T-helper 9 cell (primary cell): ENCODE results near the gene MKNK1.
A peak's percentile ranks its signal among the peaks of the same experiment; 100 is the strongest.

Experiments used
- DNase-seq: peaks from one replicate; pipeline ENCODE4 v3.0.0-alpha.2; 2020

MKNK1 gene

DNA sequence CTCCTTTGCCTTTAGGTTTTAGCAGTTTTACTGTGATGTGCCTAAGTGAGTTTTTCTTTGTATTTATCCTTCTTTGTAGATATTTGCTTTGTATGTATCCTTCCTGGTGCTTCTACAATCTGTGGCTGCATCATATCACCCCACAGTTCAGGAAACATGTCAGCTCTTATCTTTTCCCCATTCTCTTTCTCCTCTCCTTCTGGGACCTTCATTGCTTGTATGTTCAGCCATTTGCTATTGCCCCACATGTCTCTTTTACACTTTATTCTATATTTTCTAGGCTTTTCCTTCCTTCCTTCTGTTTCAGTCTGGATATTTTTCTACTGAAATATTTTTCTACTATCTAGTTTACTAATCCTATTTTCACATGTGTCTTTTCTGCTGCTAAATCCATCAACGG is 67.5 kb downstream of the MKNK1 start:
- DNase-seq: no peak

DNA sequence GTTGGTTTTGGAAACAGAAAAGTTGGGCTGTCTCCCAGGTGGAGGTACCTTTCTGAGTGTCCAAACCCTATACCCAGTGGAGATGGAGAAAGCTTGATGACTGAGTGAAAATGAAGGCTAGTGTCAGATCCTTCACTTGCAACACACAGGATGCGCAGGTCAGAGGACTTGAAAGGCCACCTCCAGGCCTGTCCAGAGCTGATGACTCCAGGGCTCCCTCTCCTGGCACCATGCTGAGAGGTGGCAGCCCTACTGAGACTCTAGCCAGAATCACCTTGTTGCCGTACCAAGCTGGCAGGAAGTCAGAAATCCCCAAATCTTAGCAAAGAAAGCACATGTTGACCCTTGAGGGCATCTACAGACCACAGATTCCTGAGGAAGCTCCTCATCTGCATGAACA is 69.0 kb downstream of the MKNK1 start:
- DNase-seq: no peak

DNA sequence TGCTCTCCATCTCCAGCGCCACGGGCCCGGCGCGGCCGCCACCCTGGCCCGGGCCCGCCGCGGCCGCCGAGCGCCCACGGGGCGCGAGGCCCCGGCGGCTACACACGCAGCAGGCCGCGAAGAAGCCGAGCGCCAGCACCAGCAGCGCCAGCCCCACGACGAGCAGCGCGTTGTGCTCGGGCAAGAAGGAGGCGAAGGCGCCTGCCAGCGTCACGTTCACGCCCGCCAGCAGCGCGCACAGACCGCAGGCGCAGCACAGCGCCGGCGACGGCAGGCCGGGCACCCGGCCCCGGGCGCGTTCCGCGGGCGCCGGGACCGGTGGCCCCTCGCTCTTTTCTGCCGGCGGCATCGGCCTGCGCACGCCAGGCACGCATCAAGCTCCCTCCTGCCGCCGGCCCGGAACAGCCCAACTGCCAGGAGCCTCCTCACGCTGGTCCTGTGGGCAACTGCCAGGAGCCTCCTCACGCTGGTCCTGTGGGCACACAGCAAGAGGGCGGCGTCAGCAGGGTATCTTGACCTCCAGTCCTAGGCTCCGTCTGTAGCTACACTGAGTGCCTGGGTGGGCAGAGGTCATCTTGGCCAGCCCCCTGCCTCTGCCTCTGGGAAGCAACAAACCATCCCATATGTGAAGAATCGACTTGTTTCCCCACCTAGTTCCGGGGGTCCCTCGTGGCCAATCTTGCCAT is 70.7 kb downstream of the MKNK1 start:
- DNase-seq: peak; percentile 39

DNA sequence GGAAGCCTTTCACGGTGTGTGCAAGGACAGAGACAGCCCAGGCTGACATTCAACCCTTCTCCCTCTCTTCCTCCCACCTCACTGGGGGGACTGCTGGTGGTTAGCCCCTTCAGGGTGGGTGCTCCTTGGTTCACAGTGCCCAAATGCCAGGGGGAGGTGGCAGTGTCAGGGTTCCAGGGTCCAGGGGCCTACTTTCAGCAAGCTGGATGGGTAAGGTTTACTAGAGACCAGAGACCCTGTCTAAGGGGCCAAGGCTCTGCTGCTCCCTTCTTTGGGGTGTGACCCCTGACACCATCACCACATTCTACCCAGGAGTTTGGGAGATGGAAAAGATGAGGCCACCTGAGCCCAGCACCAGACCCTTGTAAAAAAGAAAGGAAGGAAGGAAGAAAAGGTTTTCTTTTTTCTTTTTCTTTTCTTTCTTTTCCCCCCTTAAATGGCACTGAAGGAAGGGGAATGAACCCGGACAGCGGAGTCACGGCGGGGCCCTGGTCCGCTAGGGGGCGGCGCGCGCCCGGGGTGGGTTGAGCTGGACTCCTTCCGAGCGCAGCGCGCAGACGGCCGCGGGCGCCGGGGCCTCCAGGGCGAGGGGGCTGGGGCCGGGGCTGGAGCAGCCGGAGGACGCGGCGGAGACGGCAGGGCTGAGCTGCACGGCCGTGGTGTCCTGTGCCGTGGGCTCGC is 71.4 kb downstream of the MKNK1 start:
- DNase-seq: peak; percentile 61

DNA sequence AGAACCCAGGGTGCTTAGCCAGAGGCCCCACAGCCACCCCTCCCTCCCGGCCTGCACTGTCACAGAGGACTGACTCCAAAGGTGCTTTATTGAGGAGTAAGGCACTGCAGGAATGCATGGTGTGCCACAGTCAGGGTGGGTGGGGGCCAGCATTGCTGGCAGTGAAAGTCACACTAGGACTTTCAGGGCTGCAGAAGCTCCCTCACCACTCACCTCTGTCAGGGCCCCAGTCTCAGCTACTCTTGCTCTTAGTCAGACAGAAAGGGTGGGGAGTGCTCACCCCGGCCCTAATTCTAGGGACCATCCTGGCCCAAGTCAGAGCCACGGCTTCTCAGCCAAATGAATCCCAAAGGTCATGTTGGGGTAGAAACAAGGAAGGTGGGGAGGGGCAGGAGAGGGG is 72.0 kb downstream of the MKNK1 start:
- DNase-seq: no peak

DNA sequence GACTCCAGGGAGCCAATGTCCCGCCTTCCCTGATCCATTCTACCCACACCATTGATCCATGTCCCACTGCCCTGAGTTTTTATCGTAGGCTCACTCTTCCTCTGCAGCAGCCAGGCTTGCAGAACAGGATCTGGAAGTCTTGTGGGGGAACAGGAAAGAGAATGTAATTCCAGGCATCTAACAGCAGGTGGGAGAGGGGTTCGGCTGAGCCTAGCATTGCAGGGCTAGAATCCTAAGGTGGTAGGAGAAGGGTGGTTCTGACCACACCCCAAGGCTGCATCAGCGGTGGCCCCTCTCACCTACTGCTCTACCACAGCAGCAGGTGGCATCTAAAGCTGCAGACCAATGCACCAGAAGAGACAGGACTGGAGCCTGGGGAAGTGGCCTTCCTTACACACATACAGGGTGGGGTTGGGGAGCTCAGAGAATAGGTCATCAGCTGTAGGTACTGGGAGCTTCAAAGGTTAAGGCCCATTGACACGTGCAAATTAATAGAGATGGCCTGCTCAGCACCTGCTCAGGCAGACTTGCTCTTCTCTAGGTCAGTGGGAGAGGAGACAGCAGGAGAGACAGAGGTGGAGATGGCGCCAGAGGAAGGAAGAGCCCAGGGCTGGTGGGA is 73.2 kb downstream of the MKNK1 start:
- DNase-seq: no peak

DNA sequence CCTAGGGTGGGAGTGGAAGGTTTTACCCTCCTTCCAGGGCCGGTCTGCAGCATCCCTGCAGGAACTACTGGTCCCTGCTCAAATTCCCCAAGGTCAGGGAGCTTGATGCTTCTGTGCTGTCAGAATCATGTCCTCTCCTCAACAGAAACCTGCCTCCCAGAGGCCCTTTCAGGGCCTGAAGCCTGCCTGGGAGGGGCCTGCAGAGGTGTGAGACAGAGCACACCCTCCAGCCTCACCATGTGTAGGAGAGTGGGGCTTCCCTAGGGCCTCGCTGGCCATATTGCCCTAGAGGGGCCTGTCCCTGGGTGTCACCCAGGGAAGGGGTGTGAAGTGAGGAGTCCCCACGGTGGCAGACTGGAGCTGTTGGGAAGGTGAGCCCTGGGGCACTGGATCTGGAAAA is 73.8 kb downstream of the MKNK1 start:
- DNase-seq: no peak

DNA sequence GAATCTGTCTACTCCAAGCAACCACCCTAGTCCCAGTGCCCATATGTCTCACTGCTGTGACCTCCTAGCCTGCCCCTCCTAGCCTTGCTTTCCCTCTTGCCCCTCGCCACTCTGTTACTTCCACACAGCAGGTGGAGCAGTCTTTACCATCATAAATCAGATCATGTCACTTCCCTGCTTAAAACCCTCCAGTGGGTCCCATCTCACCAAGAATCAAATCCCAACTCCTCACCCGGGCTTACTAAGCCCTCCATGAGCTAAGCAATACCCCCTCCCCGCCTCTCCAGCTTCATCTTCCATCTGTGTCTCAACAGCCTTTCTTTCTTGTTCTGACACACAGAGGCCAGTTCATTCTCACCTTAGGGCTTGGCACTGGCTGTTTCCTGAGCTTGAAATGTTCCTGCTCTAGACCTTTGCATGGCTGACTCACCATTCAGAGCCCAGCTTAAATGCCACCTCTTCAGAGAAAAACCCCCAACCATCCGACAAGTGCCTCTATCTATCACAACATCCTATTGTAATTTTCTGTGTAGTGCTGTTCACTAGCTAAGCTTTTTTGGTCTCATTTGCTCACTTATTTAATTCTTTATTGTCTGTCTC is 74.9 kb downstream of the MKNK1 start:
- DNase-seq: no peak

DNA sequence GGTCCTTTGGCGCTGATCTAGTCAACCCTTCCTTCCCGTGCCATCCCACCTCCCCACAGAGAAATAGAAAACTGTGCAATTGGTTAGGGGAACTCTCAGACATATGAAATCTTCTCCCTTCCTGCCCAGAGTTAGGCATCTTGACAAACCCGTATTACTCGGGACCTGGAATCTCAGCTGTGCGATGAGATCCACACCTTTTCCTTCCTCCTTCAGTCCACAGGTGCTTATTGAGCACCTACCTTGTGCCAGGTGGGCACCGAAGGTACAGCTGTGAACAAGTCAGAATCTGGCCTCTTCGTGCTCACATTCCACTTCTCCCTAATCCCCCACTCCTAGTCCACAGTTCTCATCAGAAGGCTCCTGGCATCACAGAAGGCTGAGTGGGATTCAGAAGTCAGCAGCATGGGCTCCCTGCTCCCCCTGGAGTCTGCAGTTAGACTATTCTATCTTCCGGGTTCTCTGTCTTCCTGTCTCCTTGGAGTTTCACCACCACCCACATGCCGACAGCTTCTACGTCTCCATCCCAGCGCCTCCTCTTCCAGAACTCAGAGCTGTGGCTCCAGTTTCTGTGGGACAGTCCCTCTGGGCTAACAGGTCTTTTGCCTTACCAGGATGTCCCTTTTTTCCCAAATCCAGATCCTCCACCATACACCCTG is 75.6 kb downstream of the MKNK1 start:
- DNase-seq: no peak

DNA sequence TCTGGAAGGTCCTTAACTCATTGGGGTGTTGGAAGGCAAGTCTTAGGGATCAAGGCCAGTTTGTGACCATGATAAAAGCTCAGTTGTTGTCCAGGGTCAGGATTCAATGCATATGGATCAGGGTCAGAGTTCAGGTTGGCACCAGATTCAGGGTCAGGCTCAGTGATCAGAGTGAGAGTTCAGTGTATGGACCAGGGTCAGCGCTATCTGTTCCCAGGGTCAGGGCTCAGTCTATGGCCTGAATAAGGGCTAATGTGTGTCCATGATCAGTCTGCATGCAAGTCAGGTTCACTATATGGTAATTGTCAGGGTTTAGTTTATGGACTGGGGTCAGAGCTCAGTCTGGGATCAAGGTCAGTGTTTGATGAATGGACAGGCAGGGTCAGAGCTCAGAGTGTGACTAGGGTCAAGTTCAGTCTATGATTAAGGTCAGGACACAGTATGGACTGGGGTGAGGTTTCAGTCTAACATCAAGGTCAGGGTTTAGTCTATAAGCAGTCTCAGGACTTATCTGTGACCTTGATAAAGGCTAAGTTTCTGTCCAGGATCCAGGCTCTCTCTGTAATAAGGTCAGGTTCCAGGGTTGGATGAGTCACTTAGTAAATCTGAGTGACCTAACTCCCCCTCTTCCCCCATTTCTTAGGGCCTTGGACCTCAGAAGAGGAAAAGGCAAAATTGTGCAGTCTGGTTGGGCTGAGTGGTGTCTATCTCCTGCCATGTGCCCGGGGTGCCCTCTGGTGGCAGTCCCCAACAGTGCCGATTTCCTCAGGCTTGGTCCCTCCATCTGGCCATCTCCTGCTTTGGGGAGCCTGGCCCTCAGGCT is 76.4 kb downstream of the MKNK1 start:
- peak; percentile 64 for DNase-seq

DNA sequence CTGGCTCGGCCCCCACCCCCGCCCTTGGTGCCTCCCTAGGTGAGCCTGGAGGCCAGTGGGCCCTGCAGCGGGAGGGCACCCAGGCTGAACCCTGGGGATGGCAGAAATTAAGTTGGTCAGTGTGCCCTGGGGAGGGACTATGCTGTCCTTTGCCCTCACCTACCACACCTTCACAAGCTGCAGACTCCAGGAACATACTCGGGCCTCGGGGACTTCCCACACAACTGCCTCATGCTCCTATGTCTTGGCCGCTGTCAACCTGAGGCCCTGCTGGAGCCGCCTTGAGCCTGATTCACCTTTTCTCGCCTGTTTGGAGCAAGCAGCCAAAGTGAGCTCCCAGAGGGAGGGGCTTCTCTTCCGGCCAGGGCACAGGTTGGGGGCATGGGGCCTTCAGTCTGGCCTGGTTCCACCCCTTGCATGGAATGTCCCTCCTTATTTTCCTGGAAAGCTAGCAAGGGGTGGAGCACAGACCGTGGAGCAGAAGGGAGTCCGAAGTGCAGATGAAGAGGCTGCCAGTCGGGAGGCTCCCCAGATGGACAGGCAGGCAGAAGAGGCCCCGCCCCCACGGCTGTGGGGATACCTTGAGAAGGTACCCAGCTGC is 77.3 kb downstream of the MKNK1 start:
- no peak for DNase-seq

DNA sequence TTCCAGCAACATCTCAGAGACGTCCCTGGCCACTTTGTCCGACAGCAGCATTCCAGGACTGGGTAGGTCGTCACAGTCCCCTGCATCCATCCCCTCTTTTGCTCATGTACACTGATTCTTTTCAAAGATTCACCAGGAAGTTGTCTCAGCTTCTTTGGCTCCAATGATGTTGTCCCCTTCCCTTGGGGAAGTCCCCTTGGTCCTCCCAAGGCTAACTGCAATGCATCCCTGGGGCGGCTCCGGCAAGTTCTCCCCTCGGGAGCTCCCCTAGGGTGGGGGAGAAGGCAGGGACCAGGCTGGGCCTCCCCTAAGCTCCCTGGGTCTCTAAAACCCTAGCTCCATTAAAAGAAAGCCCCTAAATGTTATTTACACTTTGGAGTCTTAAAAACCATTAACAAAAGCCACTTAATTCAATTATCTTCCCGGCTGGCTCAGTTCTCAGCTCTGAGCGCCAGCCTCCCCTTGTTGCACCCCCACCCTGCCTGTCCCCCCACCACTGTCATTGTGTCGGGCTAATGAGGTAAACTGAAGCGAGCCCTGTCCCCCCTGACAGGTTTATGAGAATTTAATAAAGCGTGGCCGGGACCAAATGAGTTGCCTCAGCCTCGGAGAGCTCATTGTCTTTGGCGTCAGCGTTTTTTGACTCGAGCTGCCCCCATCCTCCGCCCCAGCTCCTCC is 77.9 kb downstream of the MKNK1 start:
- DNase-seq: no peak

DNA sequence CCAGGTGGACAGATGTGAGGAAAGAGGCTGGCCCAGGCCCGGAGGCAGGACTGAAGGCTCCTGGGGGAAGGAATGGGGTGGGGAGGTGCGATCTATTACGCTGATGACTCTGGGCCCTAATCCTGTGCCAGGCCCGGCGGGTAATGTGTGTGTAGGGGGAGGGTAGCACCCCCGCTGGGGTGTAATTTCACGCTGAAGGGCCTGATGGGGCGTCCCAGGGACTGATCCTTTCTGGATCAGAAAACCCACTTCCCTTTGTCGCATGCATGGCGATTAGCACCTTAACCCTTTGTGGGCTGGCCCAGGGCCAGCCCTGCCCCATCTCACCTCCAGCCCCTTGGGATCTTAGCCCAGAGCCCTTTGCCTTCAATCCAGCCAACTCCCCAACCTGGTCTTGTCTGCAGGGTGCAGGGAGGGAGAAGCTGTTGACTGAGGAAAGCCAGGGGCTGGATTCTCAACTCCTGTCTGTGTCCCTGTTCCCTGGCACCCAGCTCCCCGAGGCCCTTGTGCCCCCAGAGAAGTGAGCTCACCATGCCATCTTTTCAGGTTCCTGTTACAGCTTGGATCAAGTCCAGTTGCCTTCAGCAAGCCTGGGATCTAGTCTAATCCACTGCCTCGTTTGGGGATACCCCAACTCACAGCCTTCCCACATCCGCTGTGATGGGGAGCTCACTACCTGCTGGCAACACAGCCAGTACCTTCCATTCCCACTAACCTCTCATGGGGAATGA is 78.7 kb downstream of the MKNK1 start:
- no peak for DNase-seq

DNA sequence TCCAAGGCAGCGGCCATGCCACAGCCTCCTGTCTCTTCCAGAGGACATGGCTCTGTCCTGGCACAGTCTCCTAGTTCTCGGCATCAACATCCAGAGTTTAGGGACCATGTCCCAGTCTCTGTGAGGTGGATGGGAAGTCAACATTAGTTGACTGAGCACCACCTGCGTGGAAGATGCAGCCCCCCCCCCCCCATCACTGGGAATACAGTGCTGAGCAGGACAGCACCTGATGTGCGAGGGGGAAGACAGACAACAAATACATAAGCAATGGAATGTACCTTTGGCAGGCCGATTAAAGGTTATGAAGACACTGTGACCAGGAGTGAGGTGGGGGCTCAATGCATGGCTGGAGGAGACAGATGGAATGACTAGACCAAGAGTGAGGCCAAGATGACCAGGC is 79.2 kb downstream of the MKNK1 start:
- DNase-seq: no peak

DNA sequence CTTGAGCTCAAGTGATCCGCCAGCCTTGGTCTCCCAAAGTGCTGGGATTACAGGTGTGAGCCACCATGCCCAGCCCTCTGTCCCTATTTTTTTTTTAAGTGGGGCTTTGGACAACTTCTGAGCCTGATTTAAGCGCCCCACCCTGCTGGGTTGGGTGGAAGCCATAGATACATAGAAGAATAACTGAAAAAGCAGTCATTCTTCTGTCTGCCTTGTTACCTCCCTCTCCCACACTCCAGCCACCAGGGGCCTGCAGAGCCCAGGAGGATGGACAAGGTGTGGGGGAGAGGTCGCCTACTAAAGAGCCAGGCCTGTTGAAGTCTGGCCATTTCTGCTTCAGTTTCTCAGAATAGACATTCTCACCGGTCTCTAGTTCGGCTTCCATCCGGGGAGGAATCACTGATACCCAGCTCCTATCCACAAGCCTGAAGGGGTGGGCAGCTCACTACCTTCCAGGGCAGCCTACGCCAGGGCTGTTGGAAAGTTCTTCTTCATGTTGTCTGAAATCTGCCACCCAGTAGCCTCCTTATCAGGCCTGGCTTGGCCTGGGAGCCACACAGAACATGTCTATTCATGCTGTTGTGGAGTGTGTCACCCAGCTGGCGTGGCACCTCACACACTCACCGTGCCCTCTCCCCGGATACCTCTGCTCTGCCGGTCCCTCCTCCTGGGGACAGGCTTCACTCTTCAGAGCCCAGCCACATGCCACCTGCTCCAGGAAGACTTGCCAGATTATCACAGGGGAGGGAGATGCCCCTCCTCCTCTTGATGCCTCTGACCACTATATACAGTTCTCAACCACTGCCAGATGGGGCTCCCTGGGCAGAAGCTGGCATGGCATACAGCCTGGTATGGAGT is 80.3 kb downstream of the MKNK1 start:
- no peak for DNase-seq

DNA sequence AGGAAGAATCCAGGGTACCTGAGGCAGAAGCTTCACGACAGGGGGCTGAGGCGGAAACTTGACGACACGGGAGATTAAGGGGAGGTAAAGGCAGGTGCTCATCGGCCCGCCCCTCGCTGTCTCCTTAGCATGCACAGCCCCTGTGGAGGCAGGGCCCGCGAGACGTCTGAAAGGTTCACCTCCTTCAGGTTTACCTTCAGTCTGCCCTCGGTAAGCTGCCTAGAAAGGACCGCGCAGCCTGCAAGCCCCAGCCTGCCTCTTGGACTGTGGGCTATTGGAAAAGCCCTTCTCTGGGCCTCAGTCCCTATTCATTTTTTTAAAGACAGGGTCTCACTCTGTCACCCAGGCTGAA is 81.1 kb downstream of the MKNK1 start:
- DNase-seq: no peak

DNA sequence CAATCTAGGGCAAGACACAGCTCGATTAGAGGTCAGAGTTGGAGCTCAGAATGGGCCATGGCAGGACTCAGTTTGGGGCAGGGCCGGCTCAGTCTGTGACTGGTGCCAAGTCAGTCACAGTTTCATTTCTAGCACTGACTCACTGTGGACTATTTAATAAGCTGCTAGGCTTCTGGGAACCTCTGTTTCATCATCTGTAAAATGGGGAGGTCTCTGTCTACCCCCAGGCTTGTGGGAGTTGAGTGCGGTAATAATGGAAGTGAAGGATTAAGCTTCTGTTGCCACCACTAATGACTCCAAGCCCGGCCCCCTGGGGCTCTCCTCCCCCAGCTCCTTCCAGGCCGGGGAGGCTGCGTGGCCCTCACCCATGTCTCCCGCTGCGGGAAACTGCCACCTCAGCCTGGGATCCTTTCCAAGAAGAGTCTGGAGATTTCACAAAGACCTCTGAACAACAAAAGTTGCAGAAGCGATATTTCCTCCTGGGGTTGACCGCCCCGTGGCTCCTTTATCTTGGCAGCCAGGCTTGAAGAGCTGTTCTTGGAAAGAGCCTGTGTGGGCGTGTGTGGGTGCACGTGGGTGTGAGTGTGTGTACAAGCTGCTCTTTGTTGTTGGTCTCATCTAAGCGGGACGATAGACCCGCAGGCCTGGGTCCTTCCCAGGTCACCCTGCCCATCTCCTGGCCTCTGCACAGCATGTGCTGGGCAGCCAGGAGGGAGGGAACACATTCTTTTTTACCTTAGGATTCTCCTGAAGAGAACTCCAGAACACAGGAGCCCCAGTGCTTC is 81.7 kb downstream of the MKNK1 start:
- DNase-seq: no peak

DNA sequence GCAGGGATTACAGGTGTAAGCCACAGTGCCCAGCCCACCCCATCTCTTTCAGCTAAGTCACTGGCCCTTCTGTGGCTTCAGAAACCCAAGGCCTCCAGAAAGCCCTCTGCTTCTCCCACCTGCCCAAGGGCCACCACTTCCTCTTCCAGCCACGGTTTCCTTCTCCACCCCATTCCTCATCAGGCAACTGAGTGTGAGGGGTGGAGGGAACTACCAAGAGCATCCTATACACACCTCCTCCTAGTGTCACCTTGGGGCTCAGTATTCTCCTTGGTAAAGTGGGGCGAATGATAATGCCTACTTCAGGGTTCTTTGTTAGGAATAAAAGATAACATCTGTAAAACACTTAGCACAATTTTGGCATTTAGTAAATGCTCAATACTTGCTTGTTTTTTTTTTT is 82.7 kb downstream of the MKNK1 start:
- no peak for DNase-seq
